ENCODE measurements around the gene PDK4. TPM values are rescaled to one million over a fixed set of nuclear protein-coding genes. Genes with fewer than 3 reads are reported as not detected.

PDK4 gene
- total RNA-seq, 1 experiment from 2014 or later: 1.2 TPM

- no TSS peak for BruUV-seq (replicated peaks)
- no peaks in the 10 kb centered on the region for H3K9me3 Mint-ChIP-seq (ENCODE audit: unreplicated experiment)
- peaks cover 33% of the 10 kb centered on the region for H3K36me3 Mint-ChIP-seq (ENCODE audit: insufficient read depth, unreplicated experiment)
- H3K27ac Mint-ChIP-seq (ENCODE audit: low read depth, unreplicated experiment): no peak overlapping the region
- intact Hi-C loops (cut with micrococcal nuclease): no loop called here
- no peak for DNase-seq (ENCODE audit: unreplicated experiment)
- H3K27me3 Mint-ChIP-seq (ENCODE audit: insufficient read depth, unreplicated experiment): no peaks in the 10 kb centered on the region
- TF ChIP-seq CTCF (IDR thresholded peaks at IDR 0.05; ENCODE audit: unreplicated experiment): no peak
- ChIA-PET CTCF (interaction anchor here (0.6 to 2.1 kb wide), 6 partner anchors 12 to 97 kb away, joined by 3 to 10 read pairs (median 4); no protein-coding TSS in a partner anchor), POLR2A (interaction anchor here (0.9 to 1.0 kb wide), 3 partner anchors 10 to 43 kb away, joined by 4 to 5 read pairs (median 4); no protein-coding TSS in a partner anchor)
- peaks cover 8% of the 10 kb centered on the region for H3K4me1 Mint-ChIP-seq (ENCODE audit: insufficient read depth, unreplicated experiment)
- no peak overlapping the region for H3K4me3 Mint-ChIP-seq (ENCODE audit: unreplicated experiment)
These were observed 3.0 kb downstream of the PDK4 start for GRCh38 chr7:95593343-95593742.

DNA sequence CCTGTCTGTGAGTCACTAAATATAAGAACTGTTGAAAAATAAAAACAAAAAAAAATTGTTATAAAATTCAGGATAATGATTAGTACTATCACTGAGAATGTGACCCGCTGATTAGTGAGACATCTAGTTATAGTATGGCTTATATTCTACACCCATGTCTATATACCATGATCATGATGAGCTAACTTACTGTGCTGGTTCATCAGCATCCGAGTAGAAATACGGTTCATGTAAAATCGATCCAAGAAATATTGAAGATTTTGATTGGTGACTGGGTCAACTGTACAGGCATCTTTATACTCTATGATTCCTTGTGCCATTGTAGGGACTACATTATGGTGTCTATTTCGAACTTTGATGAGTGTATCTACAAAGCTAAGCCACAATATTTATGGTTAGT, 3.7 kb downstream of the PDK4 start:
- POLR2A ChIA-PET: interaction anchor here (0.8 to 0.9 kb wide), 2 partner anchors 42 to 47 kb away, joined by 3 to 4 read pairs; no protein-coding TSS in a partner anchor
- CTCF ChIA-PET: interaction anchor here (0.7 to 2.1 kb wide), 5 partner anchors 13 to 97 kb away, joined by 3 to 10 read pairs (median 5); no protein-coding TSS in a partner anchor
- Mint-ChIP-seq H3K9me3 (ENCODE audit: unreplicated experiment) (no peaks in the 10 kb centered on the region), H3K36me3 (ENCODE audit: insufficient read depth, unreplicated experiment) (peaks cover 36% of the 10 kb centered on the region), H3K27me3 (ENCODE audit: insufficient read depth, unreplicated experiment) (no peaks in the 10 kb centered on the region), H3K27ac (ENCODE audit: low read depth, unreplicated experiment) (no peak overlapping the region), H3K4me1 (ENCODE audit: insufficient read depth, unreplicated experiment) (peaks cover 8% of the 10 kb centered on the region), H3K4me3 (ENCODE audit: unreplicated experiment) (no peak overlapping the region)
- no peak for TF ChIP-seq CTCF (IDR thresholded peaks at IDR 0.05; ENCODE audit: unreplicated experiment)
- DNase-seq (ENCODE audit: unreplicated experiment): no peak
- no TSS peak for BruUV-seq (replicated peaks)
- intact Hi-C loops (cut with micrococcal nuclease): no loop called here

DNA sequence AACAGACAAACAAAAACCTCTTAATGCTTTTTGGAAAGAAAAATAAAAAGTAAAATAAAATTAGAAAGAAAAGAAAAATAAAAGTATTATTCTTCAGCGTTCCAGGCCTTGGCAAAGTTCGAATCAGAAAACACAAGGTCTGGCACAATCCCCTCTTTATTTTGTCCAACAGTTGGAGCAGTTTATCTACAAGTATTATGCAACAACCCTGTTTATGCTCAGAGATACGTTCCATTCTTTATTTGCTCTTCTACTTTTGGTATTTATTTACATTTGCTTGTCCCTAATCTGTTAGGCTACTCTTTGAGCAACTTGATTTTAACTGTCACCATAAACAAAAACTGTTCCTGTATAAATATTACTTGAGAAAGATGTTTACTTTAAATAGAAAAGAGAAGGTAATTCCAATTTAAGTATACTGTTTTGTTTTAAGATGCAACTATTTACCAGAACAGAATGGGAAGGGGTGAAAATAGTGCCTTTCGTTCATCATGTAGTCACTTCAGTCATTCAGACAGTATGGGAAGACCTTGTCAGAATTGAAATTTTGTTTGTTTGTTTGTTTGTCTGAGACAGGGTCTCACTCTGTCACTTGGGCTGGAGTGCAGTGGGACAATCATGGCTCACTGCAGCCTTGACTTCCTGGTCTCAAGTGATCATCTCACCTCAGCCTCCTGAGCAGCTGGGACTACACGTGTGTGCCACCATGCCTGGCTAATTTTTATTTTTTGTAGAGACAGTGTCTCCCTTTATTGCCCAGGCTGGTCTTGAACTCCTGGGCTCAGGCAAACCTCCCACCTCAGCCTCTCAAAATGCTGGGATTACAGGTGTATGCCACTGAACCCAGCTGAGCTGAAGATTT, 5.7 kb downstream of the PDK4 start:
- no peaks in the 10 kb centered on the region for H3K27me3 Mint-ChIP-seq (ENCODE audit: insufficient read depth, unreplicated experiment)
- intact Hi-C loops (cut with micrococcal nuclease): no loop called here
- ChIA-PET CTCF (no interaction called here), POLR2A (no interaction called here)
- DNase-seq (ENCODE audit: unreplicated experiment): no peak
- H3K9me3 Mint-ChIP-seq (ENCODE audit: unreplicated experiment): no peaks in the 10 kb centered on the region
- H3K36me3 Mint-ChIP-seq (ENCODE audit: insufficient read depth, unreplicated experiment): peaks cover 51% of the 10 kb centered on the region
- no peak for TF ChIP-seq CTCF (IDR thresholded peaks at IDR 0.05; ENCODE audit: unreplicated experiment)
- no peak overlapping the region for H3K27ac Mint-ChIP-seq (ENCODE audit: low read depth, unreplicated experiment)
- no TSS peak for BruUV-seq (replicated peaks)
- no peak overlapping the region for H3K4me3 Mint-ChIP-seq (ENCODE audit: unreplicated experiment)
- peaks cover 5% of the 10 kb centered on the region for H3K4me1 Mint-ChIP-seq (ENCODE audit: insufficient read depth, unreplicated experiment)

DNA sequence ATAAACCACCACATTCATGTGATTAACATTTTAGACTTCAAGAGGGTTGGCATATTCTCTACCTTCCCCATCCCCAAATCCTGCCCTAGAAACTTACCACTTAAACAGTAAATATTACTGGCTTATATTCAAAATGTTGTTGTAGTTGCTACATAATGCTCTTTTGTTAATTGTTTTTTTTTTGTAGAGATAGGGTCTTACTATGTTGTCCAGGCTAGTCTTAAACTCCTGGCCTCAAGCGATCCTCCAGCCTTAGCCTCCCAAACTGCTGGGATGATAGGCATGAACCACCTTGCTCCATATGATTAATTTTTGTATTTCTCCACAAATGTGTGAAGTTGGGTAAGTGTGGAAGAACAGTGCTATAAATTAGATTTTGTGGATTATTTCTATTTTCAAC, 6.5 kb downstream of the PDK4 start:
- ChIA-PET POLR2A (no interaction called here), CTCF (interaction anchor here (1.0 kb wide), 1 partner anchor 46 kb away, joined by 3 read pairs; no protein-coding TSS in a partner anchor)
- no peak for DNase-seq (ENCODE audit: unreplicated experiment)
- Mint-ChIP-seq H3K36me3 (ENCODE audit: insufficient read depth, unreplicated experiment) (peaks cover 54% of the 10 kb centered on the region), H3K4me3 (ENCODE audit: unreplicated experiment) (no peak overlapping the region), H3K27ac (ENCODE audit: low read depth, unreplicated experiment) (no peak overlapping the region), H3K9me3 (ENCODE audit: unreplicated experiment) (no peaks in the 10 kb centered on the region), H3K4me1 (ENCODE audit: insufficient read depth, unreplicated experiment) (no peaks in the 10 kb centered on the region), H3K27me3 (ENCODE audit: insufficient read depth, unreplicated experiment) (no peaks in the 10 kb centered on the region)
- intact Hi-C loops (cut with micrococcal nuclease): no loop called here
- no peak for TF ChIP-seq CTCF (IDR thresholded peaks at IDR 0.05; ENCODE audit: unreplicated experiment)
- BruUV-seq (replicated peaks): no TSS peak
